BJ (cell line): ENCODE data around the gene PVALEF. TPM values are rescaled to one million over a fixed set of nuclear protein-coding genes. Genes with fewer than 3 reads are reported as not detected.
A peak's percentile ranks its signal among the peaks of the same experiment; 100 is the strongest.

ENCODE experiments used
- CTCF ChIA-PET: fragments of 350-600 bp; formaldehyde crosslinking; extraction: SDS; loops from one replicate; lab custom pipeline; 2021; ENCODE audit warnings: antibody characterized with exemption, inconsistent platforms; lab: Yijun Ruan, JAX
- POLR2A ChIA-PET: fragments of 300-600 bp; sonication (Branson Sonifier 250); formaldehyde crosslinking; extraction: SDS; loops from one replicate; lab custom pipeline; 2021; ENCODE audit warnings: antibody characterized with exemption; lab: Charles Lee
- DNase-seq: peaks from one replicate; pipeline ENCODE4 v3.0.0-alpha.2; 2011; ENCODE audit warnings: low read depth
- H3K27me3 ChIP-seq: 2 replicates; pipeline ENCODE4 v1.6.0; 2011; ENCODE audit warnings: low read length; ENCODE audit not compliant: control insufficient read depth, insufficient read depth
- H3K36me3 ChIP-seq: 2 replicates; pipeline ENCODE4 v1.5.1; 2011; ENCODE audit warnings: low read length; ENCODE audit not compliant: control insufficient read depth, insufficient read depth
- H3K4me3 ChIP-seq: 2 replicates; pipeline ENCODE4 v1.5.1; 2011; ENCODE audit warnings: low read depth, mild to moderate bottlenecking, control low read depth, low read length
- CTCF ChIP-seq: IDR thresholded peaks from 2 replicates; pipeline ENCODE4 v1.5.1; 2011; ENCODE audit warnings: low read depth, mild to moderate bottlenecking, control low read depth, inconsistent platforms, low read length, moderate library complexity; ENCODE audit not compliant: insufficient read depth
- polyA minus RNA-seq: library from RNA; depleted of rRNA, polyadenylated mRNA; stranded (reverse); fragments of >200 nt; gene quantifications from 2 replicates; pipeline ENCODE4 v1.2.3, GENCODE V29; 2011; rRNA and poly(A)+ RNA removed
- polyA plus RNA-seq: library from polyadenylated mRNA; depleted of rRNA; stranded (reverse); fragments of >200 nt; gene quantifications from 2 replicates; pipeline ENCODE4 v1.2.3, GENCODE V29; 2011; rRNA removed

Gene PVALEF
- polyA plus RNA-seq (not detected in 2 replicates), polyA minus RNA-seq (not detected in 2 replicates)

GRCh38 chr17:81165246-81166032 is at the start of gene PVALEF:
TSS of gene PVALEF (plus strand) at chr17:81165507. CDS start at chr17:81181227, 15,720 bp downstream.
- H3K4me3 ChIP-seq, result peak within 1 kb of the TSS; percentile 23
- TF ChIP-seq CTCF, result no peak
- CTCF ChIA-PET, result interaction anchor here (0.8 kb wide), 1 partner anchor 22 kb away, joined by 4 read pairs; no protein-coding TSS in a partner anchor
- DNase-seq, result no peak
- no peaks in the 10 kb centered on the region for H3K36me3 ChIP-seq
- peaks cover 24% of the 10 kb centered on the region for H3K27me3 ChIP-seq
- POLR2A ChIA-PET, result no interaction called here

GRCh38 chr17:81115749-81116464 is 49.4 kb upstream of the PVALEF start:
- POLR2A ChIA-PET, result no interaction called here
- H3K36me3 ChIP-seq, result peaks cover 3% of the 10 kb centered on the region
- no peak for DNase-seq
- TF ChIP-seq CTCF, result no peak
- no peaks in the 10 kb centered on the region for H3K27me3 ChIP-seq
- H3K4me3 ChIP-seq, result no peak overlapping the region
- CTCF ChIA-PET, result interaction anchor here (1.3 to 3.2 kb wide), 3 partner anchors 14 to 91 kb away, joined by 4 to 16 read pairs (median 5); no protein-coding TSS in a partner anchor

- Histone ChIP-seq H3K4me3 (no peak overlapping the region), H3K36me3 (peaks cover 2% of the 10 kb centered on the region), H3K27me3 (peaks cover 2% of the 10 kb centered on the region; the same call in 1 of the 2 replicates)
- TF ChIP-seq CTCF, result no peak
- POLR2A ChIA-PET, result no interaction called here
- CTCF ChIA-PET, result interaction anchor here (1.3 to 3.2 kb wide), 3 partner anchors 15 to 92 kb away, joined by 4 to 16 read pairs (median 5); no protein-coding TSS in a partner anchor
- no peak for DNase-seq
Measured at GRCh38 chr17:81116704-81117103, 48.6 kb upstream of the PVALEF start.

GRCh38 chr17:81117672-81118198 is 47.6 kb upstream of the PVALEF start:
- Histone ChIP-seq H3K4me3 (no peak overlapping the region), H3K36me3 (peaks cover 2% of the 10 kb centered on the region), H3K27me3 (peaks cover 2% of the 10 kb centered on the region; the same call in 1 of the 2 replicates)
- DNase-seq, result no peak
- no peak for TF ChIP-seq CTCF
- POLR2A ChIA-PET, result no interaction called here
- CTCF ChIA-PET, result interaction anchor here (1.2 to 3.2 kb wide), 3 partner anchors 16 to 93 kb away, joined by 3 to 16 read pairs (median 5); no protein-coding TSS in a partner anchor
